HG03025 (cell line): ENCODE results near the gene TXNL4A.

Source experiments
- ATAC-seq: cut with Tn5 transposase; IDR thresholded peaks from one replicate; pipeline ENCODE4 v1.9.1; 2021; ENCODE audit warnings: mild to moderate bottlenecking, moderate library complexity; ENCODE audit not compliant: unreplicated experiment, low FRiP score

The TXNL4A gene

DNA sequence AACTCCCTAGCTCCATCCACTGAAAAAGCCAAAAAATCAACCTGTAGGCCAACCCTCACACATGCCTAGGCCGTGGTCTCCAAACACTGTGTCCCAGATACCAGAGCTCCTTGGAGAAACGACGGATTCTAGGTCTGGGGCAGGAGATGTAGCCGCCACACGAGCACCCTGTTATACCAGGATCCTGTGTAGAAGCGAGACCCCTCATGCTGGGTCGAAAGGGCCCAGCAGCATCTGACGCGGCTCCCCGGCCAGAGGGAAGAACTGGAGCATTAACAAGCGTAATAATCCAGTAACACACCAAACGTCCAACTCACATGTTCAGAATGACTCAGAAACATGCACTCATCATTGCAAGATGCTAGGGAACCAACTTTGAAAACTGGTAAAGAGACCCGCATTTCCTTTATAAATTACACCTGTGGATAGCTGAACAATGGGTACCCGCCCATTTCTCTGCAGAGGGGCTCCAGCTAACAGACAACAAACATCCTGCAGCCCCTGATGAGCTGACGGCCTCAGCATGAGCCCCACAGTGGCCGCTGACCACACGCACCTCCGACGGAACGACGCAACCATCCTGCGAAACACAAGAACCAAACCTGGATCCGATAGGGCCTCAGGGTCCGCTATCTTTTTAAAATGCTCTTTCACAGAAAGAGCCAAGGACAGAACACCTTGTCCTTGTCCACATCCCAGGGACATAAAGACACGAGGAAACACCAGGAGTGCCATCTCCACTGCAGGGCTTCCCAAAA lies 51.1 kb downstream of the TXNL4A start:
- ATAC-seq = no peak

DNA sequence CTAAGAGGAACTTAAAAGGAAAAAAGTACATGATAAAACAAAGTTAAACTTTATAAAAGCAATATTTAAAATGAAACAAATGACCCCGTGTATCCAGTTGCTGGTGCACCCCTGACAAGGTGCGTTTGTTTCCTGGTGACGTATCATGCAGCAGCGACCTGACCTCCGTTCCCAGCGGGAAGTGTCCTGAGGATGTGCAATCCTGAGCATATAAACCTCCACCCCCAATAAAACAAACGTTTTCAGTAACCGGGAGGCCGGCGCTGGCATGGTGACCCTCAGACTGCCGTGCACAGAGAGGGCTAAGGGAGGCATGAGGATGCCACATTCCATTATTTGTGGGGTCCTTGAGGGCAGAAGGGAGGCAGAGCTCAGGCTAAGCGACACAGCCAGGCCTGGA lies 51.7 kb downstream of the TXNL4A start:
- no peak for ATAC-seq

DNA sequence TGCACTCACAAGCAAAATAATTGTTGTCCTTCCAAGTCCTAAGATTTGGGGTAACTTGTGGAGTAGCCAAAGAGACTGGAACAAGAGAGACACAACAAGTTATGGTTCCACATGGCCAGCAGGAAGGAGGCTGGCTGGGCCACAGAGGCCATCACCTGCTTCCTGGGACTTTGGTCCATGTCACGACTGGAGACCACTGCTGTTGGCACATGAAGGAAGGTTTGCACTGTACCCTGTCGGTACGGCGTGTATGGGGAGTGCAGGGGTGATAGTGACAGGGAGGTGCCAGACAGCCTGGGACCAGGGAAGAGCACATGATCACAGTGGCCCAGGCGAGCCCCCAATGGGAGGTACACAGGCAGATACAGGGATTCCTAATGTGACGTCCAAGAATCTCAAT lies 52.4 kb downstream of the TXNL4A start:
- no peak for ATAC-seq

DNA sequence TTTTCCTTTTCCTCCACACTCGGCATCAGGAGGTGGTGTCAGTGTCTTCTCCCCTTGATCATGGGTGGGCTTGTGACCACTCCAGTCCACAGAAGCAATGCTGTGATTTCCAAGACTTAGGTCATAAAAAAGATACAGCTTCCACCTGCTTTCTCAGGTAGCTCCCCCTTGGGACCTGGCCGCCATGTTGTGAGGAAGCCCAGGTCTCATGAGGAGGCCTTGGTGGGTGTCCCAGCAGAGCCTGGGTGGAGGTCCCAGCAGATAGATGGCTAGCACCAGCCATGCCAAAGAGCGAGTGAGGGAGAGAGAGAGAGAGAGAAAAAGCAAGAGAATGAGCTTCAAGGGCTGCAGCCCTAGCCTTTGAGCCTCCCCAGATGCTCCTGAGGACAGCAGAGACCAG lies 52.9 kb downstream of the TXNL4A start:
- ATAC-seq = no peak

DNA sequence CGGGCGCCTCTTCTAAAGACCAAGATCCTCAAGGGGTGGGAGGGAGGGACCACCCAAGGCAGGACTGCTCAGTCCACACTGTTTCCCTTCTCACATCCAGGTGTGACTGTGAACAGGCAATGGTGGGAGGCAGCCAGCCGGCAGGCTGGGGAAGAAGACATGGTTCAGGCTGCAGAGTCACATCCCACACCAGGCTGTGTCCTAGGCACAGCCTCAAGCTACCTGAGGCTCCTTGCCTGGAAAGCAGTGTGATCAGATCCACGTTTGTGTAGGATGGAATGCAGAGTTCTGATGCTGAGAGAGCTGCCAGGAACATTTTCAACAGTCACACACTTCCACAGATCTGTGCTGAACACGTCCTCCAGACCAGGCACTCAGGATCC lies 53.3 kb downstream of the TXNL4A start:
- no peak for ATAC-seq

GRCh38 chr18:79934311-79935097 lies 53.9 kb downstream of the TXNL4A start:
- ATAC-seq = no peak

- no peak for ATAC-seq
Measured at GRCh38 chr18:79933765-79934164, 54.6 kb downstream of the TXNL4A start.

DNA sequence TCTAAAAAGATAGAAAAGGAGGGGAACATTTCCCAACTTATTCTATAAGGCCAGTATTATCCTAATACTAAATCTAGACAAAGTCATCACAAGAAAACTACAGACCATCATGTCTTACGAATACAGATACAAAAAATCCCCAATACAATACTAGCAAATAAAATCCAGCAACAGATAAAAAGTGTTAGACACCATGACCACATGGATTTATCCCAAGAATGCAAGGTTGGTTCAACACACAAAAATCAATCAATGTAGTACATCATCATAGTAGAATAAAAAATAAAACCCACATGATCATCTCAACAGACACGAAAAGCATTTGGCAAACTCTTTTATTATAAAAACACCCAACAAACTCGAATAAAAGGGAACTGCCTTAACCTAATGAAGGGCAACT lies 55.5 kb downstream of the TXNL4A start:
- no peak for ATAC-seq

DNA sequence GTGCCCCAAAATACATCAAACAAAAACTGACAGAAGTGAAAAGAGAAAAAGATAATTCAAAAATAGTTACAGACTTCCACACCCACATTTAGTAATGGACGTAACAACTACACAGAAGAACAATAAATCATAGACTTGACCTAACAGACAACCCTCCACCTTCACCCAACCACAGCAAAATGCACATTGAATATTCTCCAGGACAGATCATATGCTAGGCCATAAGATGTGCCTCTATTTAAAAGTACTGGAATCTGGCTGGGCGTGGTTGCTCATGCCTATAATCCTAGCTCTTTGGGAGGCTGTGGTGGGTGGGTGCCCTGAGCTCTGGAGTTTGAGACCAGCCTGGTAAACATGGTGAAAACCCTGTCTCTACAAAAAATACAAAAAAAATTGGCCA lies 56.9 kb downstream of the TXNL4A start:
- no peak for ATAC-seq

GRCh38 chr18:79930020-79930642 lies 58.2 kb downstream of the TXNL4A start:
- no peak for ATAC-seq

DNA sequence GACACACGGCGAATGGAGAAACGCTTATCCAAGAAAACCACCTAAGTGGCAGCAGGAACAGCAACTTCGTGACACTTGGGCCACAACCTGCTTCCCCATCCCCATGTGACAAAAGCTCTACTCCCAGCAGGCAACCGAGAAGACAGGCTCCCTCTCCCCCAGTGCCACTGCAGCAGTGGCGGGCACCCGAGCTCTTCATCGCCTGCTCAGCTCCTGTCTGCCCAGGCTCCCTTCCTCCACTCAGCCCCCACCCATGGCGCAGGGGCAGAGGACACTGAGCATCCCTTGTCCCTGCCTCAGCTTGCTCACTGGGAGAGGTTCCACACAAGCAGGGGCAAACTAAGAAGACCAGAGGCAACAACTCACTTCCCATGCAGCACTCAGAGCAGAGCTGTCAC lies 59.8 kb downstream of the TXNL4A start:
- no peak for ATAC-seq

- ATAC-seq = no peak
Measured at GRCh38 chr18:79927607-79928562, 60.5 kb downstream of the TXNL4A start.

DNA sequence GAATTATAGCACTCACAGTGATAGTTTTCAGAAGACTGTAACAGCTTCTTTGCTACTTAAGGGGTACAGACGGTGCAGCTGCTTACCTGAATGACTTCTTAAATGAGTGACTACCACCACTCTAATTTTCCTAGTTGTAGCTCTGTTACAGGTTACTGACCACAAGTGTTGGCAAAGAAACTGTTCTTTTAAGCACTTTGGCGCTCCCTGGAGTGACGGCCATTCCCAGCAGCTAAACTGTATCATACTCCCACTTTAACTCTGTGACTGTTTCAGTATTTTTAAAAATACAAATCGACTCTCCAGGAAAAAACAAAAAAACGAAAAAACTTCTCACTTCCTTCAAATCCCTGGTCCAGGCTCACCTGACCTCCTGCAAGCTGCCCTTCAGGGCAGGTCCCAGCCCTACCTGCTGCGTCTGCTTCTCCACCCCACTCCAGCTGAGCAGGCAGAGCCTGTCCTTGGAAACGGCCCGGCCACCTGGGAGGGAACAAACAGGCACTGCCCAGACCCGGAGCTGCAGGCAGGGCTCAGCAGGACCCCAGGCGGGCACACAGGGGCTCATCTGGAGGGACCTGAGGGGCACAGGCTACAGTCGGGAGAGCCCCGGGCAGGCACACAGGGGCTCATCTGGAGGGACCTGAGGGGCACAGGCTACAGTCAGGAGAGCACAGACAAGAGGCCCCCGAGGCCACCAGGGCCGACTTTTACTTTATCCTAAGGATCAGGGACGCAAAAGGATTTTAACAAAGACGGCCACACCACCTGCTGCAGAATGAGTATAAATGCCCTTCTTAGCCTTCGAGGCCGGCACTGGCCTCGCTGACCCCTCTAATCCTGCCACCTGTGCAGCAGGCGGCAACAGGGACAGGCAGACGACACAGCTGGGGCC lies 61.4 kb downstream of the TXNL4A start:
- no peak for ATAC-seq

GRCh38 chr18:79926306-79926705 lies 62.1 kb downstream of the TXNL4A start:
- no peak for ATAC-seq

GRCh38 chr18:79924814-79925731 lies 63.3 kb downstream of the TXNL4A start:
- ATAC-seq = no peak

DNA sequence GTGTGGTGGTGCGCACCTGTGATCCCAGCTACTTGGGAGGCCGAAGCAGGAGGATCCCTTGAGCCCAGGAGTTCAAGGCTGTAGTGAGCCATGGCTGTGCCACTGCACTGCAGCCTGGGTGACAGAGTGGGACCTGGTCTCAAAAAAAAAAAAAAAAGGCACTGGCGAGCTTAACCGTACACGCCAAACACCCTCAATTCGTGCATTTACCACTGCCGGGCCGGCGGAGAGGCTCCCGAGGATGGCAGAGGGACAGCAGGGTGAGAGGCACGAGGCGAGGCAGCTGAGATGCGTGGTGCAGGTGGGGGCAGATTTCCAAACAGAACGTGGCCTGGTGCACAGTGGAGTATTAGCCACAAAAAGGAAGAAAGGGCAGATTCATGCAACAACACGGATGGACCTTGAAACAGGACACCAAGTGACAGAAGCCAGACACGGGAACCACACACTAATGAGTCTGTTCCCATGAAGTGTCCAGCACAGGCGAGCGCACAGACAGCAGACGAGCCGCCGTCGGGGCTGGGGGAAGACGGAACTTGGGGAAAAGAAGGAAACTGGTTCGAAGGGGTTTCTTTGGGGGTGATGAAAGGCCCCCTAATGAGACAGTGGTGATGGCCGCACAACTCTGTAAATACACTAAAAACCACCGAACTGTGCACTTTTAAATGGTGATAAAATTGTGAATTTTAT lies 64.3 kb downstream of the TXNL4A start:
- no peak for ATAC-seq

DNA sequence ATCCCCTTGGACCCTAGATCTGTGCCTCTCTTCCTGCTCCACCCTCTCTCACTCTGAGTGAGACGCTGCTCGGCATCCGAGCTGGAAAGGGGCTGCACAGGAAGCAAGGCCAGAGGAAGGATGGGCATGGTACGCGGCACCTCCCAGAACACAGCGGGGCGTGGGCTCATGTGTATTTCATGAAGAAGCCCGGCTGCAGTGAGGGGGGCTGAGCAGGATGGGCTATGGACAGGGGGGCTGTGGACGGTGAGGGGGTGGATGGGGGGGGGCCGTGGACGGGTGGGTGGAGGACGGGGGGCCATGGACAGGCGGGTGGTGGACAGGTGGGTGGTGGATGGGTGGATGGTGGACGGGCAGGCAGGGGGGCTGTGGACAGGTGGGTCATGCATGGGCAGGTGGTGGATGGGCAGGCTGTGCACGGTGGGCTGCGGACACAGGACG lies 65.4 kb downstream of the TXNL4A start:
- ATAC-seq = no peak
